ENCODE results near the gene CACNA1D. TPM values are rescaled to one million over a fixed set of nuclear protein-coding genes. Genes with fewer than 3 reads are reported as not detected.

Gene CACNA1D
- total RNA-seq, 5 donors from 2014 or later (not counting 1 experiment from before 2014, with no cell fraction given): 0.09 to 0.47 (median 0.34) TPM; not detected in 1

GRCh38 chr3:53672981-53673380 lies 178.6 kb downstream of the CACNA1D start:
- Histone ChIP-seq H3K4me1 (ENCODE audit: control insufficient read depth in 1 of 2, extremely low read depth in 1 of 2, insufficient read depth in 2 of 2, low read length in 2 of 2) (no peaks in the 10 kb centered on the region), H3K36me3 (ENCODE audit: control insufficient read depth in 2 of 2, extremely low read depth in 1 of 2, insufficient read depth in 1 of 2, low read length in 1 of 2) (no peaks in the 10 kb centered on the region), H3K4me3 (ENCODE audit: control insufficient read depth in 1 of 2, extremely low read depth in 1 of 2, low read length in 1 of 2) (no peak overlapping the region), H3K27me3 (replicated peaks in 1 of 2; ENCODE audit: control insufficient read depth in 2 of 2, extremely low read depth in 1 of 2, insufficient read depth in 2 of 2, low read length in 1 of 2) (peaks cover 0 to 18% of the 10 kb centered on the region in 2 experiments), H3K9me3 (no peaks in the 10 kb centered on the region), H3K27ac (ENCODE audit: low read length) (no peak overlapping the region)
- ChIA-PET POLR2A (no interaction called here), CTCF (no interaction called here)
- peaks cover 29 to 35% of the 10 kb centered on the region in 2 donors for H3K27me3 Mint-ChIP-seq
- ATAC-seq (replicated peaks in 1 of 4) (no peak), DNase-seq (no peak)
- H3K9me3 Mint-ChIP-seq: no peaks in the 10 kb centered on the region
- WGBS (ENCODE audit: insufficient coverage): 84% methylated on average over 2 of the region's 5 CpGs
- no peak overlapping the region for H3K27ac Mint-ChIP-seq
- H3K4me1 Mint-ChIP-seq: no peaks in the 10 kb centered on the region
- H3K36me3 Mint-ChIP-seq: no peaks in the 10 kb centered on the region
- H3K4me3 Mint-ChIP-seq: no peak overlapping the region

- Mint-ChIP-seq H3K9me3 (no peaks in the 10 kb centered on the region), H3K27ac (no peak overlapping the region), H3K27me3 (peaks cover 35 to 37% of the 10 kb centered on the region in 2 donors), H3K36me3 (no peaks in the 10 kb centered on the region), H3K4me1 (no peaks in the 10 kb centered on the region), H3K4me3 (no peak overlapping the region)
- Histone ChIP-seq H3K4me3 (ENCODE audit: control insufficient read depth in 1 of 2, extremely low read depth in 1 of 2, low read length in 1 of 2) (no peak overlapping the region), H3K4me1 (ENCODE audit: control insufficient read depth in 1 of 2, extremely low read depth in 1 of 2, insufficient read depth in 2 of 2, low read length in 2 of 2) (no peaks in the 10 kb centered on the region), H3K27me3 (replicated peaks in 1 of 2; ENCODE audit: control insufficient read depth in 2 of 2, extremely low read depth in 1 of 2, insufficient read depth in 2 of 2, low read length in 1 of 2) (peaks cover 0 to 18% of the 10 kb centered on the region in 2 experiments), H3K9me3 (no peaks in the 10 kb centered on the region), H3K36me3 (ENCODE audit: control insufficient read depth in 2 of 2, extremely low read depth in 1 of 2, insufficient read depth in 1 of 2, low read length in 1 of 2) (no peaks in the 10 kb centered on the region), H3K27ac (ENCODE audit: low read length) (no peak overlapping the region)
- ChIA-PET CTCF (no interaction called here), POLR2A (no interaction called here)
- WGBS (ENCODE audit: insufficient coverage): 79% methylated on average over 6 of the region's 10 CpGs
- ATAC-seq (replicated peaks in 1 of 4): no peak
- DNase-seq: no peak
Measured at GRCh38 chr3:53673722-53674350, 179.4 kb downstream of the CACNA1D start.

- CTCF ChIA-PET: no interaction called here
- H3K9me3 Mint-ChIP-seq: no peaks in the 10 kb centered on the region
- no peaks in the 10 kb centered on the region for H3K36me3 Mint-ChIP-seq
- Histone ChIP-seq H3K27me3 (replicated peaks in 1 of 2; ENCODE audit: control insufficient read depth in 2 of 2, extremely low read depth in 1 of 2, insufficient read depth in 2 of 2, low read length in 1 of 2) (peaks cover 0 to 16% of the 10 kb centered on the region in 2 experiments), H3K9me3 (no peaks in the 10 kb centered on the region), H3K27ac (ENCODE audit: low read length) (no peak overlapping the region), H3K4me1 (ENCODE audit: control insufficient read depth in 1 of 2, extremely low read depth in 1 of 2, insufficient read depth in 2 of 2, low read length in 2 of 2) (no peaks in the 10 kb centered on the region), H3K4me3 (ENCODE audit: control insufficient read depth in 1 of 2, extremely low read depth in 1 of 2, low read length in 1 of 2) (no peak overlapping the region), H3K36me3 (ENCODE audit: control insufficient read depth in 2 of 2, extremely low read depth in 1 of 2, insufficient read depth in 1 of 2, low read length in 1 of 2) (no peaks in the 10 kb centered on the region)
- DNase-seq (no peak), ATAC-seq (replicated peaks in 1 of 4) (no peak)
- peaks cover 27 to 31% of the 10 kb centered on the region in 2 donors for H3K27me3 Mint-ChIP-seq
- no peaks in the 10 kb centered on the region for H3K4me1 Mint-ChIP-seq
- POLR2A ChIA-PET: no interaction called here
- no peak overlapping the region for H3K4me3 Mint-ChIP-seq
- WGBS (ENCODE audit: insufficient coverage): 86% methylated on average over 1 of the region's 8 CpGs
- no peak overlapping the region for H3K27ac Mint-ChIP-seq
Measured at GRCh38 chr3:53674582-53674981, 180.2 kb downstream of the CACNA1D start.

GRCh38 chr3:53675022-53675697 lies 180.7 kb downstream of the CACNA1D start:
- H3K27ac Mint-ChIP-seq: no peak overlapping the region
- WGBS (ENCODE audit: insufficient coverage): 100% methylated on average over 4 of the region's 15 CpGs

GRCh38 chr3:53675942-53676341 lies 181.5 kb downstream of the CACNA1D start:
- no peak for DNase-seq
- no peaks in the 10 kb centered on the region for H3K4me1 Mint-ChIP-seq
- CTCF ChIA-PET: no interaction called here

More at GRCh38 chr3:53675022-53675697, 180.7 kb downstream of the CACNA1D start:
- Histone ChIP-seq H3K4me1 (ENCODE audit: control insufficient read depth in 1 of 2, extremely low read depth in 1 of 2, insufficient read depth in 2 of 2, low read length in 2 of 2) (no peaks in the 10 kb centered on the region), H3K4me3 (ENCODE audit: control insufficient read depth in 1 of 2, extremely low read depth in 1 of 2, low read length in 1 of 2) (no peak overlapping the region), H3K9me3 (no peaks in the 10 kb centered on the region), H3K27ac (ENCODE audit: low read length) (no peak overlapping the region), H3K27me3 (replicated peaks in 1 of 2; ENCODE audit: control insufficient read depth in 2 of 2, extremely low read depth in 1 of 2, insufficient read depth in 2 of 2, low read length in 1 of 2) (peaks cover 0 to 18% of the 10 kb centered on the region in 2 experiments), H3K36me3 (ENCODE audit: control insufficient read depth in 2 of 2, extremely low read depth in 1 of 2, insufficient read depth in 1 of 2, low read length in 1 of 2) (no peaks in the 10 kb centered on the region)
- no peaks in the 10 kb centered on the region for H3K4me1 Mint-ChIP-seq
- ATAC-seq (replicated peaks in 1 of 4) (no peak), DNase-seq (no peak)
- CTCF ChIA-PET: no interaction called here
- no peak overlapping the region for H3K4me3 Mint-ChIP-seq
- POLR2A ChIA-PET: no interaction called here
- peaks cover 27 to 29% of the 10 kb centered on the region in 2 donors for H3K27me3 Mint-ChIP-seq
- no peaks in the 10 kb centered on the region for H3K36me3 Mint-ChIP-seq
- no peaks in the 10 kb centered on the region for H3K9me3 Mint-ChIP-seq

GRCh38 chr3:53677413-53677812 lies 183.0 kb downstream of the CACNA1D start:
- ChIA-PET POLR2A (interaction anchor here in 1 of 2 donors (1.0 kb wide), 1 partner anchor 15 kb away, joined by 6 read pairs; no protein-coding TSS in a partner anchor), CTCF (interaction anchor here in 1 of 2 donors (0.6 kb wide), 1 partner anchor 30 kb away, joined by 3 read pairs; no protein-coding TSS in a partner anchor)
- H3K9me3 Mint-ChIP-seq: no peaks in the 10 kb centered on the region
- H3K27ac Mint-ChIP-seq: no peak overlapping the region
- H3K27me3 Mint-ChIP-seq: peaks cover 40 to 42% of the 10 kb centered on the region in 2 donors
- no peaks in the 10 kb centered on the region for H3K36me3 Mint-ChIP-seq
- Histone ChIP-seq H3K27me3 (replicated peaks in 1 of 2; ENCODE audit: control insufficient read depth in 2 of 2, extremely low read depth in 1 of 2, insufficient read depth in 2 of 2, low read length in 1 of 2) (peaks cover 0 to 22% of the 10 kb centered on the region in 2 experiments), H3K4me1 (ENCODE audit: control insufficient read depth in 1 of 2, extremely low read depth in 1 of 2, insufficient read depth in 2 of 2, low read length in 2 of 2) (no peaks in the 10 kb centered on the region), H3K27ac (ENCODE audit: low read length) (no peak overlapping the region), H3K4me3 (ENCODE audit: control insufficient read depth in 1 of 2, extremely low read depth in 1 of 2, low read length in 1 of 2) (no peak overlapping the region), H3K9me3 (no peaks in the 10 kb centered on the region), H3K36me3 (ENCODE audit: control insufficient read depth in 2 of 2, extremely low read depth in 1 of 2, insufficient read depth in 1 of 2, low read length in 1 of 2) (no peaks in the 10 kb centered on the region)
- ATAC-seq (replicated peaks in 1 of 4): no peak
- no peak for DNase-seq
- no peak overlapping the region for H3K4me3 Mint-ChIP-seq
- no CpG with 5 or more reads among the region's 4 CpGs for WGBS (ENCODE audit: insufficient coverage)
- H3K4me1 Mint-ChIP-seq: no peaks in the 10 kb centered on the region

More at GRCh38 chr3:53675942-53676341, 181.5 kb downstream of the CACNA1D start:
- no peak for ATAC-seq (replicated peaks in 1 of 4)
- no peak overlapping the region for H3K27ac Mint-ChIP-seq
- no peaks in the 10 kb centered on the region for H3K36me3 Mint-ChIP-seq
- no peaks in the 10 kb centered on the region for H3K36me3 ChIP-seq (ENCODE audit: control insufficient read depth in 2 of 2, extremely low read depth in 1 of 2, insufficient read depth in 1 of 2, low read length in 1 of 2)
- H3K4me3 ChIP-seq (ENCODE audit: control insufficient read depth in 1 of 2, extremely low read depth in 1 of 2, low read length in 1 of 2): no peak overlapping the region
- H3K27me3 ChIP-seq (replicated peaks in 1 of 2; ENCODE audit: control insufficient read depth in 2 of 2, extremely low read depth in 1 of 2, insufficient read depth in 2 of 2, low read length in 1 of 2): peaks cover 0 to 20% of the 10 kb centered on the region in 2 experiments
- 71% methylated on average over 5 of the region's 11 CpGs for WGBS (ENCODE audit: insufficient coverage)
- no peaks in the 10 kb centered on the region for H3K9me3 Mint-ChIP-seq
- no peak overlapping the region for H3K4me3 Mint-ChIP-seq
- POLR2A ChIA-PET: no interaction called here
- peaks cover 30 to 33% of the 10 kb centered on the region in 2 donors for H3K27me3 Mint-ChIP-seq
- H3K9me3 ChIP-seq: no peaks in the 10 kb centered on the region
- H3K27ac ChIP-seq (ENCODE audit: low read length): no peak overlapping the region
- no peaks in the 10 kb centered on the region for H3K4me1 ChIP-seq (ENCODE audit: control insufficient read depth in 1 of 2, extremely low read depth in 1 of 2, insufficient read depth in 2 of 2, low read length in 2 of 2)

Measured in T-cell (primary cell).